Progenitor cell of endocrine pancreas (in vitro differentiated cells): ENCODE results near the gene RNASE7. TPM values are rescaled to one million over a fixed set of nuclear protein-coding genes. Genes with fewer than 3 reads are reported as not detected.

Experiments
- DNase-seq: peaks from one replicate; pipeline ENCODE4 v3.0.0; 2021; ENCODE audit warnings: low spot score; ENCODE audit not compliant: unreplicated experiment
- H3K27ac Mint-ChIP-seq: 2 replicates; pipeline ENCODE4 v1.8.0; 2021; ENCODE audit warnings: mild to moderate bottlenecking, moderate library complexity, mixed read lengths
- H3K27me3 Mint-ChIP-seq: 2 replicates; pipeline ENCODE4 v1.8.0; 2021; ENCODE audit warnings: mixed read lengths
- H3K36me3 Mint-ChIP-seq: 2 replicates; pipeline ENCODE4 v1.8.0; 2022; ENCODE audit warnings: mixed read lengths; ENCODE audit not compliant: insufficient read depth
- H3K4me1 Mint-ChIP-seq: 2 replicates; pipeline ENCODE4 v1.8.0; 2021; ENCODE audit warnings: low read depth, mixed read lengths
- H3K4me3 Mint-ChIP-seq: 2 replicates; pipeline ENCODE4 v1.8.0; 2021; ENCODE audit warnings: low read depth, mild to moderate bottlenecking, moderate library complexity, mixed read lengths
- H3K9me3 Mint-ChIP-seq: 2 replicates; pipeline ENCODE4 v1.8.0; 2021; ENCODE audit warnings: low read depth, mixed read lengths
- total RNA-seq: library from RNA; stranded (reverse); gene quantifications from 2 replicates; pipeline ENCODE4 v1.2.1, GENCODE V29; 2021
- TF ChIP-seq, protein P1 (sequence below): fragments of 200-600 bp; sonication (generic); IDR thresholded peaks from one replicate; pipeline ENCODE4 v1.5.0; 2021; ENCODE audit warnings: antibody characterized with exemption, mild to moderate bottlenecking; ENCODE audit not compliant: unreplicated experiment

The RNASE7 gene
- total RNA-seq, 1 donor from 2014 or later: not detected

DNA sequence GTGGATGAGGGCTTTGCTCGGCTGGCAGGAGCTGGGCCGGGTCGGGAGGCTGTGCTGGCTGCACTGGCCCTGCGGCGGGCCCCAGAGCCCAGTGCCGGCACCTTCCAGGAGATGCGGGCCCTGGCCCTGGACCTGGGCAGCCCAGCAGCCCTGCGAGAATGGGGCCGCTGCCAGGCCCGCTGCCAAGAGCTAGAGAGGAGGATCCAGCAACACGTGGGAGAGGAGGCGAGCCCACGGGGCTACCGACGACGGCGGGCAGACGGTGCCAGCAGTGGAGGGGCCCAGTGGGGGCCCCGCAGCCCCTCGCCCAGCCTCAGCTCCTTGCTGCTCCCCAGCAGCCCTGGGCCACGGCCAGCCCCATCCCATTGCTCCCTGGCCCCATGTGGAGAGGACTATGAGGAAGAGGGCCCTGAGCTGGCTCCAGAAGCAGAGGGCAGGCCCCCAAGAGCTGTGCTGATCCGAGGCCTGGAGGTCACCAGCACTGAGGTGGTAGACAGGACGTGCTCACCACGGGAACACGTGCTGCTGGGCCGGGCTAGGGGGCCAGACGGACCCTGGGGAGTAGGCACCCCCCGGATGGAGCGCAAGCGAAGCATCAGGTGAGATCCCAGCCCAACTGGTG is 39.5 kb downstream of the RNASE7 start:
- no peaks in the 10 kb centered on the region for H3K4me1 Mint-ChIP-seq
- H3K9me3 Mint-ChIP-seq: no peaks in the 10 kb centered on the region
- TF ChIP-seq, protein P1, sequence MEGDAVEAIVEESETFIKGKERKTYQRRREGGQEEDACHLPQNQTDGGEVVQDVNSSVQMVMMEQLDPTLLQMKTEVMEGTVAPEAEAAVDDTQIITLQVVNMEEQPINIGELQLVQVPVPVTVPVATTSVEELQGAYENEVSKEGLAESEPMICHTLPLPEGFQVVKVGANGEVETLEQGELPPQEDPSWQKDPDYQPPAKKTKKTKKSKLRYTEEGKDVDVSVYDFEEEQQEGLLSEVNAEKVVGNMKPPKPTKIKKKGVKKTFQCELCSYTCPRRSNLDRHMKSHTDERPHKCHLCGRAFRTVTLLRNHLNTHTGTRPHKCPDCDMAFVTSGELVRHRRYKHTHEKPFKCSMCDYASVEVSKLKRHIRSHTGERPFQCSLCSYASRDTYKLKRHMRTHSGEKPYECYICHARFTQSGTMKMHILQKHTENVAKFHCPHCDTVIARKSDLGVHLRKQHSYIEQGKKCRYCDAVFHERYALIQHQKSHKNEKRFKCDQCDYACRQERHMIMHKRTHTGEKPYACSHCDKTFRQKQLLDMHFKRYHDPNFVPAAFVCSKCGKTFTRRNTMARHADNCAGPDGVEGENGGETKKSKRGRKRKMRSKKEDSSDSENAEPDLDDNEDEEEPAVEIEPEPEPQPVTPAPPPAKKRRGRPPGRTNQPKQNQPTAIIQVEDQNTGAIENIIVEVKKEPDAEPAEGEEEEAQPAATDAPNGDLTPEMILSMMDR: no peak
- no peak overlapping the region for H3K4me3 Mint-ChIP-seq
- H3K27ac Mint-ChIP-seq: no peak overlapping the region
- DNase-seq: no peak
- peaks cover 36% of the 10 kb centered on the region for H3K36me3 Mint-ChIP-seq
- no peaks in the 10 kb centered on the region for H3K27me3 Mint-ChIP-seq

DNA sequence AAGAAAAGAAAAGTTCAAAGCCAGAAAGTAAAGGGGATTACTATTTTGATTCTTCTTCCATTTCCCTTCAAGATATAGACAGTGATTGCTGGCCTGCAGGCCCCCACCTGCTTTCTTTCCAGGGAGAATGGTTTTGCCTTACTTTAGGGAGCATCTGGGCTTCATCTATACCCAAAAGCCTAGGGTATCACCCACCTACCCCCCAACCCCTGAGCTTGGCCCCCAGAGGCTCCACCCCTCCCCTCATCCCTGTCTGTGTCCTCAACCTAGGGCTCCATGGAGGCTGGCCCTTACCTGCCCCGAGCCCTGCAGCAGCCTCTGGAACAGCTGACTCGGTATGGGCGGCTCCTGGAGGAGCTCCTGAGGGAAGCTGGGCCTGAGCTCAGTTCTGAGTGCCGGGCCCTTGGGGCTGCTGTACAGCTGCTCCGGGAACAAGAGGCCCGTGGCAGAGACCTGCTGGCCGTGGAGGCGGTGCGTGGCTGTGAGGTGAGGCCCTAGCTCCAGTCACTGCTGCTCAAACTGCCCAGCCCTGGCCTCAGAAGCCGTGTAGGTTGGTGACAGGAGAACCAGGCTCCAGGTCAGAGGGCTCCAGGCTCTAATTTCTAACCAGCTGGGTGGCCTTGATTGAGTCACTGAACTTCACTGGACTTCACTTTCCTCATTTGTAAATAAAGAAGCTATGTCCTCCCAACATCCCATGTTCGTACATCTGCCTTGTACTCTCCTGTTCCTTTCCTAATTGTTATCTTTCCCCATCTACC is 41.6 kb downstream of the RNASE7 start:
- Mint-ChIP-seq H3K27me3 (no peaks in the 10 kb centered on the region), H3K36me3 (peaks cover 35% of the 10 kb centered on the region), H3K4me1 (no peaks in the 10 kb centered on the region), H3K4me3 (no peak overlapping the region), H3K9me3 (no peaks in the 10 kb centered on the region), H3K27ac (peak overlapping the region; percentile 2)
- DNase-seq: no peak
- TF ChIP-seq, protein P1: no peak

DNA sequence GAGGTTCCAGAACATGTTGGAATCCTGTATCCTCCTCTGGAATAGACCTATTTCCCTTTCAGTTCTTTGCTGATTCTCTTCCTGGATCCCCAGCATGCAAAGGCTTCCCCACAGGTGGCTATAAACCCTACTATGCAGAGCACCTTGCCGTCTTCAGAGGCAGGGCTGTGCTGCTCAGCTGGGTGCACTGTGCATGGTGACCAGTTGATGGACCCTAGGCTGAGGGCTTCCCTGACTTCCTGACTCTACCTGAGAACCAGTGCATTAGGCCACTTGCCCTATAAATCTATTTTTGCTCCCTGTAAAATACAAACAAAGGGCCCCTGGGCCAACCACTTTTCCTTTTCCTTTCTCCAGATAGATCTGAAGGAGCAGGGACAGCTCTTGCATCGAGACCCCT is 42.2 kb downstream of the RNASE7 start:
- no peak overlapping the region for H3K4me3 Mint-ChIP-seq
- no peak for DNase-seq
- H3K36me3 Mint-ChIP-seq: peaks cover 34% of the 10 kb centered on the region
- H3K27me3 Mint-ChIP-seq: no peaks in the 10 kb centered on the region
- H3K4me1 Mint-ChIP-seq: no peaks in the 10 kb centered on the region
- H3K27ac Mint-ChIP-seq: peak overlapping the region; percentile 2
- H3K9me3 Mint-ChIP-seq: no peaks in the 10 kb centered on the region
- TF ChIP-seq, protein P1: no peak

DNA sequence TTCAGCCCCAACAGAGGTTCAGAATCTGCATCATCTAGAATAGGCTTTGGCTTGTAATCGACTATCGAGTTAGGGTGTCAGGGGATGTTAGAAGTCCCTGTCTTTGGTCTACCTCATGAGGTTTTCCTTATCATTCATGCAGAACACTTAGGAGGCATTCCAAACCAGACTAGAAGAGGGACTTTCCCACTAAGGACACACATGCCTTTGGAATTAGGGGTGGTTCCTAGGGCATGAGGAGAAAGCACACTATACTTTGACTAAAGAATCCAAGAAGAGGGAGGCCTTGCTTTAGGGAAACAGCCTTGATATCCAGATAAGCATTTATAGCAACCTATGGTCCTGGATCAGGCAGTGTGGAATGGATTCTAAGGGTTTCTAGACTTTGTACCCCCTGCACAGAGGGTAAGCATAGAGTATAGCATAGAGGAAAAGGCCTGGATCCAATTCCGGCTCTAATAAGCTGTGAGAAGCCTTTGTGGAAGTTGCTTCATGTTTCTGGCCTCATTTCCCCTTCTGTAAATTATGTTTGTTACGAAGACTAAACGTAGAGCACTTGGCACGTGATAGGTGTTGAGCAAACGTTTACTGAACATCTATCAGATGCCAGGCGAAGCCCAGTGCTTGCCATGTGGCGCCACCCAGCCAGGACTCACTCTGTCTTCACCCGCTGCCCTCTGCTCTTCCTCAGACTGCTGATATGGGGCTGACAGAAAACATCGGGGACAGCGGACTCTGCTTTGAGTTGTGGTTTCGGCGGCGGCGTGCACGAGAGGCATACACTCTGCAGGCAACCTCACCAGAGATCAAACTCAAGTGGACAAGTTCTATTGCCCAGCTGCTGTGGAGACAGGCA is 43.1 kb downstream of the RNASE7 start:
- Mint-ChIP-seq H3K9me3 (no peaks in the 10 kb centered on the region), H3K36me3 (peaks cover 30% of the 10 kb centered on the region), H3K27me3 (no peaks in the 10 kb centered on the region), H3K27ac (no peak overlapping the region), H3K4me3 (no peak overlapping the region), H3K4me1 (no peaks in the 10 kb centered on the region)
- no peak for DNase-seq
- TF ChIP-seq, protein P1: no peak

DNA sequence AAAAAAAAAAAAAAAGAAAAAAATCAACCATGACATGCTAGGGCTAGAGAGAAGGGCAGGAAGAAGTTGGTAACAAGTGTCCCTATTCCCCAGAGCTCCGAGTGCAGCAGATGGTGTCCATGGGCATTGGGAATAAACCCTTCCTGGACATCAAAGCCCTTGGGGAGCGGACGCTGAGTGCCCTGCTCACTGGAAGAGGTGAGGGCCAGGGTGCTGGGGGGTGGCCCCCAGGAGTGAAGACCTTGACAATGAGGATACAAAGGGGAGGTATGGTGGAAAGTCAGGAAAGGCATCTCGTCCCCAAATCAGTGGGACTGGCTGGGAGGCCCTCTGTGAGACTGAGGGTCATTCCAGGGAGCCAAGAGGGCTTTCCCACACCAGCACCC is 44.7 kb downstream of the RNASE7 start:
- Mint-ChIP-seq H3K27ac (peak overlapping the region; percentile 29), H3K4me3 (no peak overlapping the region)

More for the DNA sequence above, 44.7 kb downstream of the RNASE7 start:
- no peak for DNase-seq
- Mint-ChIP-seq H3K36me3 (peaks cover 36% of the 10 kb centered on the region), H3K4me1 (no peaks in the 10 kb centered on the region), H3K27me3 (no peaks in the 10 kb centered on the region), H3K9me3 (no peaks in the 10 kb centered on the region)
- TF ChIP-seq, protein P1: no peak
